ENCODE measurements around the gene CMIP.

The CMIP gene

DNA sequence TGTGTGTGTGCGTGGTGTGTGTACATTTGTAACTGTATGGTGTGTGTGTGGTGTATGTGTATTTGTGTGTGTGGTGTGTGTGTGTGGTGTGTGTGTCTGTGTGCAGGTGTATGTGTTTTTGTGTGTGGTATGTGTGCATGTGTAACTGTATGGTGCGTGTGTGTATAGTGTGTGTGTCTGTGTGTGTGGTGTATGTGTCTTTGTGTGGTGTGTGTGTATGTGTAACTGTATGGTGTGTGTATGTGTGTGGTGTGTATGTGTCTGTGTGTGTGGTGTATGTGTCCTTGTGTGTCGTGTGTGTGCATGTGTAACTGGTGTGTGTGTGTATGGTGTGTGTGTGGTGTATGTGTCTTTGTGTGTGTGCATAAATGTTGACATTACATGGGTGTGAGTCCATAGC is 170.8 kb downstream of the CMIP start:
- no peak for TF ChIP-seq ZBTB7A (IDR thresholded peaks at IDR 0.05; ENCODE audit: low read depth)
- TF ChIP-seq, protein P1, sequence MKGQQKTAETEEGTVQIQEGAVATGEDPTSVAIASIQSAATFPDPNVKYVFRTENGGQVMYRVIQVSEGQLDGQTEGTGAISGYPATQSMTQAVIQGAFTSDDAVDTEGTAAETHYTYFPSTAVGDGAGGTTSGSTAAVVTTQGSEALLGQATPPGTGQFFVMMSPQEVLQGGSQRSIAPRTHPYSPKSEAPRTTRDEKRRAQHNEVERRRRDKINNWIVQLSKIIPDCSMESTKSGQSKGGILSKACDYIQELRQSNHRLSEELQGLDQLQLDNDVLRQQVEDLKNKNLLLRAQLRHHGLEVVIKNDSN (IDR thresholded peaks at IDR 0.05) = no peak
- TF ChIP-seq RAD21 (IDR thresholded peaks at IDR 0.05; ENCODE audit: low read depth) = no peak
- TF ChIP-seq, protein P2, sequence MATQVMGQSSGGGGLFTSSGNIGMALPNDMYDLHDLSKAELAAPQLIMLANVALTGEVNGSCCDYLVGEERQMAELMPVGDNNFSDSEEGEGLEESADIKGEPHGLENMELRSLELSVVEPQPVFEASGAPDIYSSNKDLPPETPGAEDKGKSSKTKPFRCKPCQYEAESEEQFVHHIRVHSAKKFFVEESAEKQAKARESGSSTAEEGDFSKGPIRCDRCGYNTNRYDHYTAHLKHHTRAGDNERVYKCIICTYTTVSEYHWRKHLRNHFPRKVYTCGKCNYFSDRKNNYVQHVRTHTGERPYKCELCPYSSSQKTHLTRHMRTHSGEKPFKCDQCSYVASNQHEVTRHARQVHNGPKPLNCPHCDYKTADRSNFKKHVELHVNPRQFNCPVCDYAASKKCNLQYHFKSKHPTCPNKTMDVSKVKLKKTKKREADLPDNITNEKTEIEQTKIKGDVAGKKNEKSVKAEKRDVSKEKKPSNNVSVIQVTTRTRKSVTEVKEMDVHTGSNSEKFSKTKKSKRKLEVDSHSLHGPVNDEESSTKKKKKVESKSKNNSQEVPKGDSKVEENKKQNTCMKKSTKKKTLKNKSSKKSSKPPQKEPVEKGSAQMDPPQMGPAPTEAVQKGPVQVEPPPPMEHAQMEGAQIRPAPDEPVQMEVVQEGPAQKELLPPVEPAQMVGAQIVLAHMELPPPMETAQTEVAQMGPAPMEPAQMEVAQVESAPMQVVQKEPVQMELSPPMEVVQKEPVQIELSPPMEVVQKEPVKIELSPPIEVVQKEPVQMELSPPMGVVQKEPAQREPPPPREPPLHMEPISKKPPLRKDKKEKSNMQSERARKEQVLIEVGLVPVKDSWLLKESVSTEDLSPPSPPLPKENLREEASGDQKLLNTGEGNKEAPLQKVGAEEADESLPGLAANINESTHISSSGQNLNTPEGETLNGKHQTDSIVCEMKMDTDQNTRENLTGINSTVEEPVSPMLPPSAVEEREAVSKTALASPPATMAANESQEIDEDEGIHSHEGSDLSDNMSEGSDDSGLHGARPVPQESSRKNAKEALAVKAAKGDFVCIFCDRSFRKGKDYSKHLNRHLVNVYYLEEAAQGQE (IDR thresholded peaks at IDR 0.05; ENCODE audit: low read depth) = no peak

DNA sequence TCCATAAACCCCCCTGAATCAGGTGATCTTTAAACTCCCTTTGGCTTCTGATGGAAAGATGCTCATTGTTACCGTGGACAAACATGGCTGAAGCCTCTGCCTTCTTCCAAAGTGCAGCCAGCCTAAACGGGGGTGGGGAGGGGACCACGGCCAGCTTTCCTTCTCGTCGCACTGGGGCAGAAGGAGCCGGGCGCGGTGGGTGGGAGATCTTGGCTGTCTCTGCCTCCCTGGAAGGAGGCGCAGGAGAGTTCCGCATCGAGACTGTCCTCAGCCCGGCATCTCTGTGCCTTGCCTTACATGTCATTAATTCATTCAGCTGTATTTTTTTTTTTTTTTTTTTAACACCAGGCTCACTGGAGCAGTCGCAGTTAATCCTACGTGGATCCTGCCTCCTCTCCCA is 171.2 kb downstream of the CMIP start:
- TF ChIP-seq FOXM1 (IDR thresholded peaks at IDR 0.05; ENCODE audit: borderline replicate concordance, low read depth) = no peak
- no peak for TF ChIP-seq TAF1 (IDR thresholded peaks at IDR 0.05; ENCODE audit: low read depth)
- TF ChIP-seq, protein P1 (IDR thresholded peaks at IDR 0.05) = no peak
- TF ChIP-seq, protein P2 (IDR thresholded peaks at IDR 0.05; ENCODE audit: low read depth) = no peak
- TF ChIP-seq EP300 (IDR thresholded peaks at IDR 0.05; ENCODE audit: borderline replicate concordance) = no peak
- TF ChIP-seq NFIC (IDR thresholded peaks at IDR 0.05) = no peak
- TF ChIP-seq CREB1 (IDR thresholded peaks at IDR 0.05; ENCODE audit: low read depth) = no peak
- TF ChIP-seq, protein P3, sequence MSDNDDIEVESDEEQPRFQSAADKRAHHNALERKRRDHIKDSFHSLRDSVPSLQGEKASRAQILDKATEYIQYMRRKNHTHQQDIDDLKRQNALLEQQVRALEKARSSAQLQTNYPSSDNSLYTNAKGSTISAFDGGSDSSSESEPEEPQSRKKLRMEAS (IDR thresholded peaks at IDR 0.05) = no peak
- no peak for TF ChIP-seq EGR1 (IDR thresholded peaks at IDR 0.05)

DNA sequence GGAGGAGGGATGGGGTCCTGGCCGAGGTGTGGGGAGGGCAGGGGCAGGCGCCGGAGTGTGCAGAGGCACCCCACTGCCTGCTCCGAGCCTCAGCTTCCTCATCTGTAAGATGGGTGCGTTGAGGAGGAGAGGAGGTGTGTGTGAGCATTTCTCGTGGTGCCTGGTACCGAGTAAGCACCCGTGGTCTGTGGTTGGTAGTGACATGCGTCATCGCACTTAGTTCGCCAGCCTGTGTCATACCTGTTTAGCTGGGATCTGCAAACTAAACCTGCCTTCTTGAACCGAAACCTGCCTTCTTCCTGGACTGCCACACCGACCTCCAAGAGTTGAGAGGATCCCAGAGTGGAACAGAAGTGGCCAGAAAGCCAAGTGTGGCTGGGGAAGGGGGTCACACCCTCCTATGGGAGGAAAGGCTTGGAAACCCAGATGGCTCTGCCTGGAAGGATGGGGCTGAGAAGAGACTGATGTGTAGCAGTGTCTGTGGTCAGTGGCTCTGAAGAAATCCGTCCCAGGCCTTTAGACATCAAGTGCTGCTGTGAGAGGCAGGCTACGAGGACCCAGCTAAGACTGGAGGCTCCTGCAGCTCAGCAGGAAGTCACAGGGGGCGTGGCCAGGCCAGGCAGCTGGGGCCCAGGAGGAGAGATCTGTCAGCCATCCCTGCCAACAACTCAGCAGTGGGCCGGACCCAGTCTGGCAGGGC is 171.9 kb downstream of the CMIP start:
- TF ChIP-seq, protein P2 (IDR thresholded peaks at IDR 0.05; ENCODE audit: low read depth) = no peak
- no peak for TF ChIP-seq YY1 (IDR thresholded peaks at IDR 0.05; ENCODE audit: low read depth)
- no peak for TF ChIP-seq RAD21 (IDR thresholded peaks at IDR 0.05; ENCODE audit: low read depth)
- no peak for TF ChIP-seq FOXM1 (IDR thresholded peaks at IDR 0.05; ENCODE audit: borderline replicate concordance, low read depth)
- no peak for TF ChIP-seq TAF1 (IDR thresholded peaks at IDR 0.05; ENCODE audit: low read depth)
- no peak for TF ChIP-seq CREB1 (IDR thresholded peaks at IDR 0.05; ENCODE audit: low read depth)
- no peak for TF ChIP-seq NFIC (IDR thresholded peaks at IDR 0.05)
- no peak for TF ChIP-seq EGR1 (IDR thresholded peaks at IDR 0.05)
- TF ChIP-seq, protein P1 (IDR thresholded peaks at IDR 0.05) = no peak
- TF ChIP-seq TCF12 (IDR thresholded peaks at IDR 0.05; ENCODE audit: low read depth) = no peak

DNA sequence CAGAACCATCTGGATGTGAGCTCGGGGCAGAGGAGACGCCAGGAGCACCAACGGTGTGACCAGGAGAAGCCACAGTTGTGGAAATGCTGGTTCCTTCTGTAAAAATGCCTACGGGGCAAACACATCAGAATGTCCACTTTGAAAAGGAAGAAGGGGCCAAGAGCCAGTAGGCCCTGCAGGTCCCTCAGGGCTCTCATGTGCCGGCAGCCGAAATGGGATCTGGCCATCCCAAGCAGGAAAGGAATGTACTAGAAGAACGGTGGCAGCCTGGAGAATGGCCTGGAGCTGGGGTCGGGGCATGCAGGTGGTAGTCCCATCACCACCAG is 172.4 kb downstream of the CMIP start:
- no peak for TF ChIP-seq TCF12 (IDR thresholded peaks at IDR 0.05; ENCODE audit: low read depth)
- no peak for TF ChIP-seq YY1 (IDR thresholded peaks at IDR 0.05; ENCODE audit: low read depth)
- no peak for TF ChIP-seq CEBPB (IDR thresholded peaks at IDR 0.05)
- no peak for TF ChIP-seq ZBTB7A (IDR thresholded peaks at IDR 0.05; ENCODE audit: low read depth)
- no peak for TF ChIP-seq RAD21 (IDR thresholded peaks at IDR 0.05; ENCODE audit: low read depth)
- no peak for TF ChIP-seq FOXM1 (IDR thresholded peaks at IDR 0.05; ENCODE audit: borderline replicate concordance, low read depth)
- no peak for TF ChIP-seq TAF1 (IDR thresholded peaks at IDR 0.05; ENCODE audit: low read depth)
- TF ChIP-seq TEAD4 (IDR thresholded peaks at IDR 0.05) = no peak
- TF ChIP-seq CREB1 (IDR thresholded peaks at IDR 0.05; ENCODE audit: low read depth) = no peak
- TF ChIP-seq, protein P3 (IDR thresholded peaks at IDR 0.05) = no peak
- no peak for TF ChIP-seq EGR1 (IDR thresholded peaks at IDR 0.05)
- TF ChIP-seq, protein P1 (IDR thresholded peaks at IDR 0.05) = no peak
- TF ChIP-seq EP300 (IDR thresholded peaks at IDR 0.05; ENCODE audit: borderline replicate concordance) = no peak
